GM12801 (cell line): ENCODE results near the gene CUL2.

Experiments used
- TF ChIP-seq, protein P1 (sequence below): IDR thresholded peaks from one replicate; pipeline ENCODE4 v1.5.1; 2011; ENCODE audit warnings: control low read depth; ENCODE audit not compliant: insufficient read length; ENCODE audit errors: extremely low read depth

Gene CUL2

GRCh38 chr10:34959786-34960185, 130.4 kb downstream of the CUL2 start:
- TF ChIP-seq, protein P1, sequence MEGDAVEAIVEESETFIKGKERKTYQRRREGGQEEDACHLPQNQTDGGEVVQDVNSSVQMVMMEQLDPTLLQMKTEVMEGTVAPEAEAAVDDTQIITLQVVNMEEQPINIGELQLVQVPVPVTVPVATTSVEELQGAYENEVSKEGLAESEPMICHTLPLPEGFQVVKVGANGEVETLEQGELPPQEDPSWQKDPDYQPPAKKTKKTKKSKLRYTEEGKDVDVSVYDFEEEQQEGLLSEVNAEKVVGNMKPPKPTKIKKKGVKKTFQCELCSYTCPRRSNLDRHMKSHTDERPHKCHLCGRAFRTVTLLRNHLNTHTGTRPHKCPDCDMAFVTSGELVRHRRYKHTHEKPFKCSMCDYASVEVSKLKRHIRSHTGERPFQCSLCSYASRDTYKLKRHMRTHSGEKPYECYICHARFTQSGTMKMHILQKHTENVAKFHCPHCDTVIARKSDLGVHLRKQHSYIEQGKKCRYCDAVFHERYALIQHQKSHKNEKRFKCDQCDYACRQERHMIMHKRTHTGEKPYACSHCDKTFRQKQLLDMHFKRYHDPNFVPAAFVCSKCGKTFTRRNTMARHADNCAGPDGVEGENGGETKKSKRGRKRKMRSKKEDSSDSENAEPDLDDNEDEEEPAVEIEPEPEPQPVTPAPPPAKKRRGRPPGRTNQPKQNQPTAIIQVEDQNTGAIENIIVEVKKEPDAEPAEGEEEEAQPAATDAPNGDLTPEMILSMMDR: no peak

DNA sequence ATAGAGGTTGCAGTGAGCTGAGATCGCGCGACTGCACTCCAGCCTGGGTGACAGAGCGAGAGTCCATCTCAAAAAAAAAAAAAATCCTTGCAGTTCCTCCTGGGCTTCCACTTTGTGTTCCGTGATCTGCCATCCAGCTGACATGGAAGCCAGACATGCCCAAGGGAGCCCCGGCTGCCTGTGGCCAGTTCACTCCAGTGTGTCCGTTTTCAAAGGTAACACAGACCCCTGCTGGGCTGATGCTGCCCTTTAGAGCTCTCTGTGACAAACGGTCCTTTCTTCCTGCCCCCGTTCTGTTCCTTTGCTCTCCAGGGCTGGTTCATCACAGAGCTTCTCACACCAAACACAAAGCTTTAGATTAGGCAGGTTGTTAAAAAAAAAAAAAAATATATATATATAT, 130.8 kb downstream of the CUL2 start:
- TF ChIP-seq, protein P1: no peak
